ENCODE results near the gene SOS1.

Gene SOS1

DNA sequence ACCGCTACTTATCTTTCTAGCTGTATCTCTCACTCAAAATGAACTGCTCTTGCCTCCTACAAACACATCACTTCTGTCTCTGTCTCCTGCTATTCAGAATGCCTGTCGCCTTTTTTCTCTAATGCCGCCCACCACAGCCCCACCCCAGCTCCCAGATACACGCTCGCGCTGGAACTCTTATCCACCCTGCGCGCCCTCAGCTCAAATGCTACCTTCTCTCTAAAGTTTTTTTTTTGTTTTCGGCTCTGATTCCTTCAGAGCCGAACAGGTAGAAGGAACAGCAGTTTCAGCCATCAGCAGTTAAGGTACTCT lies 3.9 kb upstream of the SOS1 start:
- H3K4me1 Mint-ChIP-seq (ENCODE audit: low read depth), result peaks cover 44% of the 10 kb centered on the region
- H3K27me3 Mint-ChIP-seq (ENCODE audit: low read depth), result no peaks in the 10 kb centered on the region

GRCh38 chr2:39124000-39124745 lies 3.3 kb upstream of the SOS1 start:
- H3K27ac Mint-ChIP-seq, result peak overlapping the region; percentile 99
- peaks cover 16% of the 10 kb centered on the region for H3K36me3 Mint-ChIP-seq (ENCODE audit: low read depth)
- peaks cover 38% of the 10 kb centered on the region for H3K4me1 Mint-ChIP-seq (ENCODE audit: low read depth)

More for the DNA sequence above, 3.9 kb upstream of the SOS1 start:
- peak overlapping the region; percentile 98 for H3K4me3 Mint-ChIP-seq
- H3K9me3 Mint-ChIP-seq, result no peaks in the 10 kb centered on the region
- peaks cover 11% of the 10 kb centered on the region for H3K36me3 Mint-ChIP-seq (ENCODE audit: low read depth)
- H3K27ac Mint-ChIP-seq, result peak overlapping the region; percentile 99

DNA sequence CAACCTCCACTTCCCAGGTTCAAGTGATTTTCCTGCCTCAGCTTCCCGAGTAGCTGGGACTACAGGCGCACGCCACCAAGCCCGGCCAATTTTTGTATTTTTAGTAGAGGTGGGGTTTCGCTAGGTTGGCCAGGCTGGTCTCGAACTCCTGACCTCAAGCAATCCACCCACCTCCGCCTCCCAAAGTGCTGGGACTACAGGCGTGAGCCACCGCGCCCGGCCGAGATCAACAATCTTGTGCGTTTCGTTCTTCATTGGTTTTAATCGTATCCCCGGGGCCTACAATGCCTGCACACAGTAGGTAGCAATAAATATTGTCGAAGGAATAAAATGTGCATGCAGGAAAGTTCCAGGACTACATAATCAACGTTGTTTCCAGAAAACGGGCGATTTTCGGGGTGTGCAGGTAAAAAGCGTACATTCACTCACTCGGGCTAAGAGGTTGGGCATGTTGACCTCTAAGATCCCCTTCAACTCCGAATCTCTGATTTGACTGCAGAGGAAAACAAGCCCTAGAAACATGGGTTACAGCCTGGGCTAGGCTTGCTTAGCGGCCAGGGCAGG lies 2.7 kb upstream of the SOS1 start:
- Mint-ChIP-seq H3K4me1 (ENCODE audit: low read depth) (peaks cover 40% of the 10 kb centered on the region), H3K36me3 (ENCODE audit: low read depth) (peaks cover 23% of the 10 kb centered on the region), H3K9me3 (no peaks in the 10 kb centered on the region), H3K4me3 (peak overlapping the region; percentile 98), H3K27ac (peak overlapping the region; percentile 99), H3K27me3 (ENCODE audit: low read depth) (no peaks in the 10 kb centered on the region)

More at GRCh38 chr2:39124000-39124745, 3.3 kb upstream of the SOS1 start:
- Mint-ChIP-seq H3K27me3 (ENCODE audit: low read depth) (no peaks in the 10 kb centered on the region), H3K9me3 (no peaks in the 10 kb centered on the region), H3K4me3 (peak overlapping the region; percentile 98)

DNA sequence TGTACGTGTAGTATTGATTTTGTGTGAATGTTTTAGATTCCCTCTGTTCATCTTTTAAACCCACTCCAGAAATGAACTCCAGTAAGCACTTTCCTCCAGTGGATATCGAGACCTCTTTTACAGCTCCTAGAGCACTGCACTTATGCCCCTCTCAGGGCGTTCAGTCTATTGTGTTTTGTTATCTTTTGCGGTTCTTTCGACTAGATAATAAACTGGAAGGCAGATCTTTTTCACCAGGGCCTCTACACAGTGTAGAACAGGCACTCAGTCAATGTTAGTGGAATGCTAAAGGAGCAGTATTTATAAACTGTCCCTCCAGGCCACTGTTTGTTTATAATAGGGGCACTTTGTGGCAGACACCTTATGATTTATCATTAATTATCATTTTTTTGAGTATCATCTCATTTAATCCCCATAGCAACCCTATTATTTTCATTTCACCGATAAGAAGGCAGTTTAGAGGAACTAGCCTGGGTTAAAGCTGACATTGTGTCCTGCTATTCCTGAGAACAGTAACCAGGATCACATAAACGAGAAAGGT lies 742 bp upstream of the SOS1 start:
- Mint-ChIP-seq H3K27me3 (ENCODE audit: low read depth) (no peaks in the 10 kb centered on the region), H3K36me3 (ENCODE audit: low read depth) (peaks cover 41% of the 10 kb centered on the region), H3K4me3 (peak overlapping the region; percentile 92), H3K9me3 (no peaks in the 10 kb centered on the region), H3K4me1 (ENCODE audit: low read depth) (peaks cover 39% of the 10 kb centered on the region), H3K27ac (peak overlapping the region; percentile 95)

- H3K4me3 Mint-ChIP-seq, result no peak overlapping the region
- H3K27ac Mint-ChIP-seq, result no peak overlapping the region
Measured at GRCh38 chr2:39120521-39120770, 405 bp downstream of the SOS1 start.

DNA sequence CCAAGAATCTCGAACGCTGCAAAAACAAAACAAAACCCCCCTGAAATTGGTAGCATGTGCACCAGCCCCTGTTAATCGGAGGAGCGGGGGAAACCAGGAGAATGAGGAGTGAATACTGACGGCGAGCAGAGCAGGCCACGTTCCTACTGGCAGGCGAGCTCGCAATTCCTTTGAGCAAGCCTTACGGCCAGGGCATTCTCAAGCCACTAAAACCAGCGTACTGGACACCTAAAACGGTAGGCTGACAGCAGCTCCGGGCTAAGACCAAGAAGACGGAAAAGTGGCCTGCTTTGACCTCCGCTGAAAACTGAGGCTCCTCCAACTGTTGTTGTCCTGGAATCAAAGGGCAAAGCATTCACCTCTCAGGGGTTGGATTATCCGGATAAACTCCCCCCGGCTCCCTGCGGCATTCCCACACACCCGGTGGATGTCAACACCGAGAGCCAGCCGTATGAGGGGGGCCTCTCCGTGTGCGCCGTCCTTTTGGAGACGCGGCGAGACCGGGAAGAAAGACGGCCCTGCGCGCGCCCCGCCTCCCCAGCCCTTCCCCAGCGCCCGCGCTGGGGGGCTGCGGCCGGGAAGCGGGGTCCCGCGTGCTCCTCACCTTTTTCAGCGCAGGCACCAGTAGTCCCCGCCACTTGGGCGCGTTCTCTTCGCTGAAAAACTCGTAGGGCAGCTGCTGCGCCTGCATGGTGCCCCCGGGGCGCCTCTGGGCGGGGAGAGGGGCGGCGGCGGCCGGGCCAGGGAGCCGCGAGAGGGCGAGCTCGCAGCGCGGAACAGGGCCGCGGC lies 925 bp downstream of the SOS1 start:
- Mint-ChIP-seq H3K27ac (peak overlapping the region; percentile 91), H3K4me3 (peak overlapping the region; percentile 92), H3K27me3 (ENCODE audit: low read depth) (no peaks in the 10 kb centered on the region), H3K9me3 (no peaks in the 10 kb centered on the region), H3K36me3 (ENCODE audit: low read depth) (peaks cover 53% of the 10 kb centered on the region), H3K4me1 (ENCODE audit: low read depth) (peaks cover 40% of the 10 kb centered on the region)

More at GRCh38 chr2:39120521-39120770, 405 bp downstream of the SOS1 start:
- Mint-ChIP-seq H3K36me3 (ENCODE audit: low read depth) (peaks cover 51% of the 10 kb centered on the region), H3K9me3 (no peaks in the 10 kb centered on the region), H3K4me1 (ENCODE audit: low read depth) (peaks cover 42% of the 10 kb centered on the region), H3K27me3 (ENCODE audit: low read depth) (no peaks in the 10 kb centered on the region)

DNA sequence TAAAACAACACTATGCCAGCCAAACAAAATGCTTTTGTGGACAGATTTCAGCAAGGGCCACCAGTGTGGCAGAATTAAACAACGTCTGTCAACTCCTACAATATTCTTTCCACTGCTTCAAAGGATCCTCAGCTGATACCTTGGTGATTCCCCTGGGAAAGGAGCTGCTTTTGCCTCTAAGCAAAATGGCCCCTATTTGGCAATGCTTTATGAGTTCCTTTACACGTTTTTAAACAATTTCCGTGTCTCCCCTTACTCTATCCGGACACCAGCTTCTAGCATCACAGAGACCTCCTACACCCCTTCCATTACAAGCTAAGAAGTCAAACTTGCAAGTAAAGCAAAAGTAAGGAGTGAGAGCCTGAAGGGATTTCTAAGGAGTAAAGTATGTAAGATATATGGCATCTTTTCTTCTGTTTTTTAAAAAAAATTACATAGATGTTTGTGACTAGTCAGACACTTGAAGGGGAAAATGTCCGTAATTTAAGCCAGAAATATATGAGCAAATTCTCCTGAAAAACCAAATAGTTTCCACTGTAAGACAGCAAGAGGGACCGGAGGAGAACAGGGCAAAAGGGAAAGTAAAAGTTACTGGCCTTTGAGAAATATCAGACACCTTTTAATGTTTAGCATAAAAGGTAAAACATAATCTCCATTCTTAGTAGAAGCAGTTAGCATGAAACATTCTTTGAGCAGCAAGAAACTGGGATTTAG lies 1.9 kb downstream of the SOS1 start:
- Mint-ChIP-seq H3K27ac (peak overlapping the region; percentile 91), H3K9me3 (no peaks in the 10 kb centered on the region), H3K36me3 (ENCODE audit: low read depth) (peaks cover 55% of the 10 kb centered on the region), H3K4me3 (peak overlapping the region; percentile 92), H3K4me1 (ENCODE audit: low read depth) (peaks cover 41% of the 10 kb centered on the region), H3K27me3 (ENCODE audit: low read depth) (no peaks in the 10 kb centered on the region)

GRCh38 chr2:39115556-39115955 lies 5.3 kb downstream of the SOS1 start:
- Mint-ChIP-seq H3K27me3 (ENCODE audit: low read depth) (no peaks in the 10 kb centered on the region), H3K27ac (no peak overlapping the region), H3K4me3 (peak overlapping the region; percentile 92), H3K36me3 (ENCODE audit: low read depth) (peaks cover 74% of the 10 kb centered on the region), H3K9me3 (no peaks in the 10 kb centered on the region), H3K4me1 (ENCODE audit: low read depth) (peaks cover 47% of the 10 kb centered on the region)

DNA sequence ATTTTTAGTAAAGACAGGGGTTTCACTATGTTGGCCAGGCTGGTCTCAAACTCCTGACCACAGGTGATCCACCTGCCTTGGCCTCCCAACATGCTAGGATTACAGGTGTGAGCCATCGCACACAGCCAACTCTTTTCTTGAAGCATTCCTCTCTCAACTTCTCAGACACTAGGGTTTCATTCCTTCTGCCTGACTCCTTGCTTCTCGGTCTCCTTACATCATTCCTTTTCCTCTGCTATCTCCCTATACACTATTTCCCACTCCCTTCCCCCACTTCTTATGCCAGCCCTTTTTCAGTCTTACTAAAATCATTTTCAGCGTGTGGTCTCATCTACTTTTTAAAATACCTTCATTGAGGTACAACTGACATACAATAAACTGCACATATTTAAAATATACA lies 6.1 kb downstream of the SOS1 start:
- Mint-ChIP-seq H3K9me3 (no peaks in the 10 kb centered on the region), H3K27me3 (ENCODE audit: low read depth) (no peaks in the 10 kb centered on the region), H3K4me1 (ENCODE audit: low read depth) (peaks cover 49% of the 10 kb centered on the region), H3K27ac (peak overlapping the region; percentile 31), H3K36me3 (ENCODE audit: low read depth) (peaks cover 76% of the 10 kb centered on the region), H3K4me3 (peak overlapping the region; percentile 38)

GRCh38 chr2:39109537-39109936 lies 11.3 kb downstream of the SOS1 start:
- Mint-ChIP-seq H3K27me3 (ENCODE audit: low read depth) (no peaks in the 10 kb centered on the region), H3K4me3 (no peak overlapping the region), H3K27ac (no peak overlapping the region), H3K36me3 (ENCODE audit: low read depth) (peaks cover 53% of the 10 kb centered on the region), H3K4me1 (ENCODE audit: low read depth) (peaks cover 50% of the 10 kb centered on the region), H3K9me3 (no peaks in the 10 kb centered on the region)

GRCh38 chr2:39108377-39108776 lies 12.5 kb downstream of the SOS1 start:
- H3K27me3 Mint-ChIP-seq (ENCODE audit: low read depth), result no peaks in the 10 kb centered on the region
- peak overlapping the region; percentile 80 for H3K27ac Mint-ChIP-seq
- H3K36me3 Mint-ChIP-seq (ENCODE audit: low read depth), result peaks cover 49% of the 10 kb centered on the region
- H3K4me3 Mint-ChIP-seq, result no peak overlapping the region
- no peaks in the 10 kb centered on the region for H3K9me3 Mint-ChIP-seq
- H3K4me1 Mint-ChIP-seq (ENCODE audit: low read depth), result peaks cover 51% of the 10 kb centered on the region

GRCh38 chr2:39107724-39108273 lies 13.1 kb downstream of the SOS1 start:
- Mint-ChIP-seq H3K4me3 (peak overlapping the region; percentile 2), H3K27ac (peak overlapping the region; percentile 34), H3K4me1 (ENCODE audit: low read depth) (peaks cover 55% of the 10 kb centered on the region), H3K9me3 (no peaks in the 10 kb centered on the region), H3K27me3 (ENCODE audit: low read depth) (no peaks in the 10 kb centered on the region), H3K36me3 (ENCODE audit: low read depth) (peaks cover 48% of the 10 kb centered on the region)

DNA sequence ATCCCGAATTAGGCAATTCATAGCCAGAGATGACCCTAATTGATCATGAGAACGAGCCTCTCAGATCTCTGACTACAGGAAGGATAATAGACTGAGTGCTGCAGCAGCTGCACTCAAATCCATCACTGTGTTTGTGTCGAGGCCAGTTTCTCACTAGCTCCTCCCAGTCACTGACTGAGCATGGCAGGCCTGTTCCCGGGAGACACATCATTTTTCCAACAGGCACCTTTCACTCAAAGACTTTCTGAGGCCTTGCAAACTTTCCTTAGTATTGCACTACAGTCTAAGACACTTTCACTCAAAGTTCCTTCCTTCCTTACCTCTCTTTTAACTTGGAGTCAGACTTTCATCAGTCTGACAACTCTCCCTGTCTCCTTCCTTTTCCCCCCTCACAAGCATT lies 13.7 kb downstream of the SOS1 start:
- no peaks in the 10 kb centered on the region for H3K9me3 Mint-ChIP-seq
- H3K4me3 Mint-ChIP-seq, result peak overlapping the region; percentile 3
- peaks cover 45% of the 10 kb centered on the region for H3K36me3 Mint-ChIP-seq (ENCODE audit: low read depth)
- H3K27me3 Mint-ChIP-seq (ENCODE audit: low read depth), result no peaks in the 10 kb centered on the region
- H3K4me1 Mint-ChIP-seq (ENCODE audit: low read depth), result peaks cover 54% of the 10 kb centered on the region
- peak overlapping the region; percentile 71 for H3K27ac Mint-ChIP-seq

Measured in T-helper 1 cell treated with Interleukin-12 subunit alpha and Interleukin-12 subunit beta and Interleukin-4 antibody, amounts not matched to agents 30 μg/mL and 1 μg/mL, for 36 hours (primary cell).